C4-2B (cell line): ENCODE measurements around the gene KCNRG.

ENCODE experiments used
- ZFX ChIP-seq: fragments of 450-650 bp; IDR thresholded peaks from 2 replicates; pipeline ENCODE4 v1.6.1; 2017
- TF ChIP-seq, protein P1 (sequence below): fragments of 450-650 bp; conservative IDR thresholded peaks from 2 replicates; pipeline ENCODE4 v1.5.1; 2017; ENCODE audit warnings: mild to moderate bottlenecking

DNA sequence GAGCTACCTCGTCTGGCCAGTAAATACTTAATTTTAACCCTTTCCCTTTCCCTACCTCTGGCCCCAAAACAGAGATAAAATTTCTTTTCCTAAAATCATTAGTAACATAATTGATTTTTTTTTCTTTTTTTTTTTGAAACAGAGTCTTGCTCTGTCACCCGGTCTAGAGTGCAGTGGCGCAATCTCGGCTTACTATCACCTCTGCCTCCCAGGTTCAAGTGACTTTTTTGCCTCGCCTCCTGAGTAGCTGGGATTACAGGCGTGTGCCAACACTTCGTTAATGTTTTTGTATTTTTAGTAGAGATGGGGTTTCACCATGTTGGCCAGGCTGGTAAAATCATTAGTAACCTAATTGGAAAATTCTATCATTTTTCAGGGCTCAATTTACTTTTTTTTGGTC lies 28.8 kb upstream of the KCNRG start:
- TF ChIP-seq, protein P1, sequence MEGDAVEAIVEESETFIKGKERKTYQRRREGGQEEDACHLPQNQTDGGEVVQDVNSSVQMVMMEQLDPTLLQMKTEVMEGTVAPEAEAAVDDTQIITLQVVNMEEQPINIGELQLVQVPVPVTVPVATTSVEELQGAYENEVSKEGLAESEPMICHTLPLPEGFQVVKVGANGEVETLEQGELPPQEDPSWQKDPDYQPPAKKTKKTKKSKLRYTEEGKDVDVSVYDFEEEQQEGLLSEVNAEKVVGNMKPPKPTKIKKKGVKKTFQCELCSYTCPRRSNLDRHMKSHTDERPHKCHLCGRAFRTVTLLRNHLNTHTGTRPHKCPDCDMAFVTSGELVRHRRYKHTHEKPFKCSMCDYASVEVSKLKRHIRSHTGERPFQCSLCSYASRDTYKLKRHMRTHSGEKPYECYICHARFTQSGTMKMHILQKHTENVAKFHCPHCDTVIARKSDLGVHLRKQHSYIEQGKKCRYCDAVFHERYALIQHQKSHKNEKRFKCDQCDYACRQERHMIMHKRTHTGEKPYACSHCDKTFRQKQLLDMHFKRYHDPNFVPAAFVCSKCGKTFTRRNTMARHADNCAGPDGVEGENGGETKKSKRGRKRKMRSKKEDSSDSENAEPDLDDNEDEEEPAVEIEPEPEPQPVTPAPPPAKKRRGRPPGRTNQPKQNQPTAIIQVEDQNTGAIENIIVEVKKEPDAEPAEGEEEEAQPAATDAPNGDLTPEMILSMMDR, result no peak
- no peak for TF ChIP-seq ZFX
